Inferior parietal cortex (tissue), 1 donor: ENCODE data around the gene MYH15.
A peak's percentile ranks its signal among the peaks of the same experiment; 100 is the strongest.

Experiments
- DNase-seq: peaks from one replicate; pipeline ENCODE4 v3.0.0-alpha.2; 2016; ENCODE audit errors: extremely low spot score

MYH15 gene

GRCh38 chr3:108415661-108416060 lies 94.7 kb downstream of the MYH15 start:
- no peak for DNase-seq

- no peak for DNase-seq
These were observed 96.4 kb downstream of the MYH15 start for GRCh38 chr3:108414007-108414406.

DNA sequence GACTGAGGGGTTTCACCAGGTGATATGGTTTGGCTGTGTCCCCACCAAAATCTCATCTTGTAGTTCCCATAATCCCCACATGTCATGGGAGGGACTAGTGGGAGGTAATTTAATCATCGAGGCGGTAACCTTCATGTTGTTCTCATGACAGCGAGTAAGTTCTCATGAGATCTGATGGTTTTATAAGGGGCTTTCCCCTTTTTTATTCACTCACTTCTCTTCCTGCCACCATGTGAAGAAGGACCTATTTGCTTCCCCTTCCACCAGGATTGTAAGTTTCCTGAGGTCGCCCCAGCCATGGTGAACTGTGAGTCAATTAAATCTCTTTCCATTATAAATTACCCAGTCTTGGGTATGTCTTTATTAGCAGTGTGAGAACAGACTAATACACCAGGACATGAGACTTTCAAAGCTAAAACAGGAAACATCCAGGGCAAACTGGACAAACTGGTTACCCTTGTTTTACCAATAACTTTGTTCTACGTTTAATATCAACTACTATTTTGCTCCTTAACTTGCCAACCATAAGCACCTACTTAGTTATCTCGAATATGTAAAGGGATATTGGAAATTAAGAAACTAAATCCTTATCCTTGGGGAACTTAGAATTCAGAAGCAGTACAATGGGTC lies 98.2 kb downstream of the MYH15 start:
- DNase-seq: no peak

GRCh38 chr3:108410531-108410984 lies 99.8 kb downstream of the MYH15 start:
- no peak for DNase-seq

DNA sequence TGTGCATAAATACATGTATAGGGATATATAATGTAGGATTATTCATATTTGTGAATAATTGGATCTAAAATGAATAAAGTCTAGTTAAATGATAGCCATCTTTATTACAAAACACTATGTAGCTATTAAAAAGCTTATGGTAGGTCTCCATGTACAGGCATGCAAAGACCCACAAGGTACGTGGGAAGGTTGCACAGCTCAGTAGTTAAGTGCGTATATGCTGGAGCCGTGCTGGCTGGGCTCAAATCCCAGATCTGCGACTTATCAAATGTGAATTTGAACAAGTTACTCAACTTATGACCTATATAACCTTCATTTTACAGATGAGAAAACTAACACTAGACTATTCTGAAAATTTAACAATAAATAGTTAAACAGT lies 100.6 kb downstream of the MYH15 start:
- DNase-seq: no peak

DNA sequence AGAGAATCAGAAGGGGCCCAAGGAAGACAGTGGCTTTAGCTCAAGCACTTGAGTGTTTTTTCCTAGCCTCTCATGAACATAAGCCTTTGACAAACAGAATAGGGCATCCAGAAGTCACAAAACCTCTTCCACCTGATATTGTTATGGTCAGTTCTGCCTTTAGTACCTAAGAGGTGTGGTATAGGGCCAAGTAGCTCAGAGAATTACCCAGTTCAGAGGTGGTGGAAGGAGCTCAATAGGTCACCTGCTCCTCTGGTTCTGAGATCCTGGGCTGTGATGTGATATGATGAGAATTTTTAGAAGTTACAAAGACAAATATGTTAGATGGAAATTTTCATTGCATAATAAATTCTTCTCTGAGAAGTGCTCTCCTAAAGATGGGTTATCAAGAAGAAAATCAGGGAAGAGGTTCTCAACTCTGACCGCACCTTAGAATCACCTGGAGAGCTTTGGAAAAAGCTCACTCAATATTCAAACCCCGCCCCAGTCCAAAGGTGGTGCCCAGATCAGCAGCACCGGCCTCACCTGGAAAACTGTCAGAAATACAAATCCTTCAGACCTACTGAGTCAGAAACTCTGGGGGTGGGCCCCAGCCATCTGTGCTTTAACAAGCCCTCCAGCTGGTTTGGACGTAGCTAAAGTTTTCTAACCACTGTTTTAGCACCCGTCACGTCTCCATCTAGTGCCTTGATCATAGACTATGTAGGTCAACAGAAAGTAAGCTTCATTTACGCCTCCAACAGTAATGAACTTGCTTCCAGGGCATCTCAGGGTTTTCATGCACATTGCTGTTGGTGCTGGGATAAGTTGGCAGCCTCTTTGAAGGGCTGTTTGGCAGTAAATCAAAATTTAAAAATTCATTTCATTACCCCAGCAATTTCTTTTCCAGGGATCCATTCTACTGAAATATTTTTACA lies 101.3 kb downstream of the MYH15 start:
- DNase-seq: no peak

DNA sequence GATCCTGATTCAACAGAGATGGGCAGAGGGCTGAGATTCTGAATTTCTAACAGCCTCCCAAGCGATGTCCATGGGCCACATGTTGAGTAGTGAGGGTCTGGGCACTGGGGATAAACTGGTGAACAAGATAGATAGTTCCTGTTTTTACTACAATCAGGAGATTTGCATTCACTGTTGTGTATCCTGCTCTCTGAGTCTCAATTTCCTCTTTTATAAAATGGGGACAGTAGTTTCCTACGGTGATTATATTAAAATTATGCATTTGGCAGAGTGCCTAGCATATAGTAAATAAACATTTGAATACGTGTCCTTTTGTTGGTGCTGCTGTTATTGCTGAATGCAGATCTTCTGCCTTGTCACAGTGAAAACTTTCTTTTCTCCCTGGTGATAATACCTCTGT lies 102.5 kb downstream of the MYH15 start:
- DNase-seq: no peak

GRCh38 chr3:108406661-108407206 lies 103.7 kb downstream of the MYH15 start:
- peak; percentile 85 for DNase-seq

GRCh38 chr3:108406063-108406660 lies 104.2 kb downstream of the MYH15 start:
- DNase-seq: no peak

DNA sequence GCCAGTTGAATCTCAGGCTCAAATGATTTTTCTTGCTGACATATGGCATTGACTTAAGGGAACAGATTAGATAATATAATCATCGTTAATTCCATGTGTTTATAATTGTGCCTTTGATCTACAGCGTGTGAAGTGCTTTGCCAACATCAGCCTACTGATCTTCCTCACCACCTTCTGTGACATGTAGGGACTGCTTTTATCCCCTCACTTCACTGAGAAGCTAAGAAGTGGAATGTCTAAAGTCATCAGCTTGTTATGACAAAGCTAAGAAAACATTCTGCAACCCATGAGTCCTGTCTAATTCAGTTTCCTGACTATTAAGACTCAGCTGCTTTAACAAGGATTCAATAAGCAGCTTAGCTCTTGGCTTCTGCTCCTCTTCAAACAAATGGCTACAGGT lies 106.0 kb downstream of the MYH15 start:
- DNase-seq: no peak

DNA sequence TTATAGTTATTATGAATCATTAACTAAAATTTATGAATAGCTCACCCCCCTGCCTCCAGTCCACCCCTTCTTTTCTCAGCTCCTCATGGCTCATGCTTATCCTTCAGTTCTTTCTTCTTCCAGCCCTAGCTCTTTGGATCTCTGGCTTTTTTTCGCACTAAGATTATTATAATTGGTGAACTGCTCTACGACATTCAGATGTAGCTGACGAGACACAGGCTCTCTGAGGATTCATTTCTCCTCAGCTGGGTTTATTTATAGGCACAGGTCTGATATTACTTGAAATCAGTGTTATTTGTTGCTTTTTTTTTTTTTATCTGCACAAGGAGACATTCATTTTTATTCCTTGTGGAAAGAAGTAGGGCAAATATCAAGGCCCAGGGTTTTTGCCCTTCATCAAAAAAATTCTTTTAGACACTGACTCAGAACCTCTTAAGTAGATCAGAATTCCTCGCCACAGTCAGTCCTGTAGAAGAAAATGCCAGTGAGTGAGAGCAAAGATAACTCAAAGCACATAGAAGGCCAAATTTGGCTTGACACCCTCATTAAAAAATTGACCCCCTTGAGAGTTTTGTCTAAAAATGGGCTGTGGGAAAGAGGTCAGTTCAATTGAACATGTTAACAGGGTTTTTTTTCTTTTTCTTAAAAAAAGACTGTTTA lies 106.6 kb downstream of the MYH15 start:
- no peak for DNase-seq

DNA sequence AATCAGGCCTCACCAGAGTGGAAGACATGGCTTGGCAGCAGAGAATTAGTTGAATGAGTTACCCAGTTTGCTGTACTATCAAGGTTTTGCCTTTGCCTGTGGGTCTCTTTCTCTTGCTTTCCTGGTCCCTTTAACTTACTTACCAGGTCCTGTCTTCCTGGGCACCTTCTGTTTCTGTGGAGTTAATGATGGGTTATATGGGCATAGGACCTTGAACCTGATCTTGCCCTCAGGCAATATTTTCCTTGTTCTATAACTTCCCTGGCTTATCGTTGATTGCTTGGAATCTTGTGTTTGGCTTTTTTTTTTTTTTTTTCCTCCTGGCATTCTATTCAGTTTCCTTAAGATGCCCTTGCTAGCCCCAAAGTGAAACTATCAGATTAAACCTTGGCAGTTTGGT lies 107.2 kb downstream of the MYH15 start:
- DNase-seq: no peak

GRCh38 chr3:108401836-108402235 lies 108.6 kb downstream of the MYH15 start:
- DNase-seq: no peak

- DNase-seq: no peak
These were observed 111.9 kb downstream of the MYH15 start for GRCh38 chr3:108398510-108398909.

GRCh38 chr3:108396336-108396735 lies 114.1 kb downstream of the MYH15 start:
- DNase-seq: no peak

GRCh38 chr3:108394563-108394962 lies 115.8 kb downstream of the MYH15 start:
- DNase-seq: no peak

DNA sequence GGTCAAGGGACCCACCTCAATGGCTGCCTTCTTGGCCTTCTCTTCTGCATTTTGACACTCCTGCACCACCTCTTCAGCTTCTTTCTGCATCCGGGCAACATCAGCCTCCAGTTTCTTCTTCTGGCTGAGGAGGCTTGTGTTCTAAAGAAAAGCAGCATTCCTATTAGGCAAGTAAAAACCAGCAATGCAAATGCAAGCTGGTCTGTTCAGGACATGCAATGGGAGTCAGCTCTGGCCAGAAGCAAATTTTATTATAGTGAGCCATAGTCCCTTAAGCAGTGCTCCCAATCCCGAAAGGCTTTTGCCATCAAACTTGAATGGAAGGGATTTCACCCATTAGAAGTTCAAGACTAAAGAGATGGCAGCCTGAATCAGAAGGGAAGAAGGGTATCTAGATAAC lies 116.4 kb downstream of the MYH15 start:
- no peak for DNase-seq

DNA sequence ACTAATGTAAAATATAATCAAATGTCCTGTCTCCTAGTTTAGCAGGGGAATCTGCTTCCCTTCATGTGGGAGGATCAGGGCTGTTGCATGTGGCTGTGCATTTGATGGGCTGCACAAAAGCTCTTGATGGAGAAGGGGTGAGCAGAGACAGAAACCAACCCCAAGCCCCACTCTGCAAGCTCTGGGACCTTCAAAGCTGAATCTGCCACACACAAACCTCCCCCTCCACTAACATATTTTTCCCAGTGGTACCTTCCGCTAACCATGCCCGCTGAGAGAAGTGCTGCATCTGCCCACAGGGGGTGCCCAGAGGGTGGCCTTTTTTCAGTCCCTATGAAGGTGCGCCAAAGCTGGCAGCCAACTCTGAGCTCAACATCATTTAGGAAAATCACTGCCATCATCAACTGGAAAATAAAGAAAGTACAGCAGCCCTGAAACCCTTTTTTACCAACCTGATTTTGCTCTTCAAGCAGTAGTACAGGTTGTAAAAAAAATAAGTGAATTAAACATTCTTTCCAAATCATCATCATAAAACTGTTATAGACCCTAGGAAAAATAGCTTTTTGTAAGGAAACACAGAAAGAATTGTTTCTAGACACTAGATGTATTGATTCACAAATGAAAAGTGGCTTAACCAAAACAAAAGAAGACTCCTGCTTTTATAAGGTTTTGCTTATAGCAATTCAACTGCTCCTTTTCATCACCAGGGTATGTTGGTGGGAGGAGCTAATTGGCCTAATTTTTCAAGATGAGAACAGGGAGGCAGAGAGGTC lies 117.1 kb downstream of the MYH15 start:
- no peak for DNase-seq

DNA sequence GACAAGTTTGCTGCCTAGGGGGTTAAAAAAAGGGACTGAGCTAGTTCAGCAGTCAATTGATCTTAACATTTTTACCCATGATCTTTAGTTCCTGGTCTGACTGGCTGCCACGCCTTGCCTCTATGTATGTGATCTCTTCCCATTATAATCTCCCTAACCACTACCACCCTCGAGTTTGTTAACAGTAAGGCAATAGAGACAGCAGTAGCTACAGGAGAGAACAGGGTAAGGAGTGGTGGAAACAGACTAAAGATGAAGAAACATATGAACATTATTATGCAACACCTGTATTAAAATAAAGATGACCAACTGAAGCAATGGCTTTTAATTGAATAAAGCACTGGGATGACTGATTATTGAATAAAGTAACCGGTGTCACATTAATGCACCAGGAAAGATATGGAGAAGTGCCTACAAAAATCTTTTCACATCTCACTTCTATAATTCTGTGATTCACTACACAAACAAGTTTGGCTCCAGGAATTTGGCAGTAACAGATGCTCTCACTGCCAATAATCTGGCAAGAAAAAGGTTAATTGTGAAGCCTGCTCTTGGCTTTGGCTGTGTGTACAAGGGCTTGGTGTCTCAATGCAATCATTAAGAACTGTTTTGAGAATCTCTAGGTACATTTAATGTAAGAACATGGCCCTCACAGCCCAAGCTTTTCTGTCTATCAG lies 118.3 kb downstream of the MYH15 start:
- peak; percentile 56 for DNase-seq

DNA sequence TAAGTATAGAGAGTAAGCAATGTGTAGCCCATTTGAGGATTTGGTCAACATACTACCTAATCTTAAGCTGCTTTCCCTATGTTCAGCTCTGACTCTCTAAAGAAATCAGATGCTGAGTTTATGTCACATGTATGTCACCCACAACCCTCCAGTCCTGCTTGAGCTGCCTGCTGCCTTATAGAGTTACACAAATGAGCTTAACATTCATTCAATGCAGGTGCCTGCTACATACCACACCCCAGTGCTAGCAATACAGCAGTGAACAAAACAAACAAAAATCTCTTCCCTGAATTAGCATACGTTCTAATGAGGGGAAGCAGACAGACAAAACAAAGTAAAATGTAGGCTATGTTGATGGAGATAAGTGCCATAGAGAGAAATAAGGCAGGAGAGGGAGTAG lies 121.0 kb downstream of the MYH15 start:
- no peak for DNase-seq
